ENCODE measurements around the gene VTA1.

VTA1 gene

DNA sequence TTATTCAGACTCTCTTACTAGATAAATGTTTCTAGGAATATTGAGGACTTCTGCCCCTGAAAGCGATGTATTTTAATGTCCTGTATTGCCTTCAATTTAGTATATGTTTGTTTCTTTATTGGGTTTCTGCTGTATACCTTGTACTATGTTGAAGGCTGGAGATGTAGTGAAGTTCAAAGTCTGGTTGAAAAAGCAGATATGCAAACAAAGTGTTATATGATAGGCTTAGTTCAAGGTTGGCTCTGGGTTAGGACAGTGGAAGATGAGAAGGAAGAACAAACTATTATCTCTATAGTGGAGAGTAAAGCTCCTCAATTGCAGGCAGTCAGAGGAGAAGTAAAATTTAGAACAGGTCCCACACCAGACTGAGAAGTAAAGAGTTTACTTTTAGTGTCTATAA is 118.4 kb downstream of the VTA1 start:
- TF ChIP-seq, protein P1, sequence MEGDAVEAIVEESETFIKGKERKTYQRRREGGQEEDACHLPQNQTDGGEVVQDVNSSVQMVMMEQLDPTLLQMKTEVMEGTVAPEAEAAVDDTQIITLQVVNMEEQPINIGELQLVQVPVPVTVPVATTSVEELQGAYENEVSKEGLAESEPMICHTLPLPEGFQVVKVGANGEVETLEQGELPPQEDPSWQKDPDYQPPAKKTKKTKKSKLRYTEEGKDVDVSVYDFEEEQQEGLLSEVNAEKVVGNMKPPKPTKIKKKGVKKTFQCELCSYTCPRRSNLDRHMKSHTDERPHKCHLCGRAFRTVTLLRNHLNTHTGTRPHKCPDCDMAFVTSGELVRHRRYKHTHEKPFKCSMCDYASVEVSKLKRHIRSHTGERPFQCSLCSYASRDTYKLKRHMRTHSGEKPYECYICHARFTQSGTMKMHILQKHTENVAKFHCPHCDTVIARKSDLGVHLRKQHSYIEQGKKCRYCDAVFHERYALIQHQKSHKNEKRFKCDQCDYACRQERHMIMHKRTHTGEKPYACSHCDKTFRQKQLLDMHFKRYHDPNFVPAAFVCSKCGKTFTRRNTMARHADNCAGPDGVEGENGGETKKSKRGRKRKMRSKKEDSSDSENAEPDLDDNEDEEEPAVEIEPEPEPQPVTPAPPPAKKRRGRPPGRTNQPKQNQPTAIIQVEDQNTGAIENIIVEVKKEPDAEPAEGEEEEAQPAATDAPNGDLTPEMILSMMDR (conservative IDR thresholded peaks at IDR 0.05), result no peak
- no peak for TF ChIP-seq ZFX (IDR thresholded peaks at IDR 0.05)
- H3K27ac ChIP-seq, result no peak overlapping the region

DNA sequence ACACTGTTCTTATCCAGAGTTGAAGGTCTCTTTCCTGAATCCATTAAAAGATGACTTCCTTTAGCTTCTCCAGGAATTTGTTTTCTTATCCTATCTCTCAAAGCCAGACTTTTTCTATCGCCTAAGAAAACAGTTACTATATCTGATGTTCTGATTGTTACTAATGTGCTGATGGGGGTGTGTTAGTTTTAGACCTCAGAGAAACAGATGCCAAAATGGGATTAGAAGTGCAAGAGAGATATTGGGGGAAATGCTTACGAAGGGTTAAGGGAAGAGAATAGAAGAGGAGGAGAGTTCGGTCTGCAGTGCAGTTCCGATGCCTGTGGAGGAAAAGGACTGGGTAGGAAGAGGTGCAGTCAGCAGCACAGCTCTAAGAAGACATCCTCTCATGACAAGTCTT is 119.0 kb downstream of the VTA1 start:
- TF ChIP-seq, protein P1 (conservative IDR thresholded peaks at IDR 0.05), result no peak
- TF ChIP-seq ZFX (IDR thresholded peaks at IDR 0.05), result no peak
- H3K27ac ChIP-seq, result no peak overlapping the region

DNA sequence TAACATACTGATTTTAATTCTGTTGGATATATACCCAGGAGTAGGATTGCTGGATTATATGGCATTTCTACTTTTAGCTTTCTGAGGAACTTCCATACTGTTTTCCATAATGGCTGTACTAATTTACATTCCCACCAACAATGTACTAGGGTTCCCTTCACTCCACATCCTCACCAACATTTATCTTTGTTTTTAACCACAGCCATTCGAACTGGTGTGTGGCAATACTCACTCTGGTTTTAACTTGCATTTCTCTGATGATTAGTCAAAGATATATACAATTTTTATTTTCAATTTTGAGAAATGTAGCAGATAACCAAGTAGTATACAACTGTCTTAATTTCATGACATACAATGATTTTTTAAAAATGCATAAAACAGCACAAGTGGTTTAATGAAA is 124.4 kb downstream of the VTA1 start:
- no peak for TF ChIP-seq ZFX (IDR thresholded peaks at IDR 0.05)
- TF ChIP-seq, protein P1 (conservative IDR thresholded peaks at IDR 0.05), result no peak
- no peak overlapping the region for H3K27ac ChIP-seq
